ENCODE results near the gene IPO4.
A peak's percentile ranks its signal among the peaks of the same experiment; 100 is the strongest.

The IPO4 gene

DNA sequence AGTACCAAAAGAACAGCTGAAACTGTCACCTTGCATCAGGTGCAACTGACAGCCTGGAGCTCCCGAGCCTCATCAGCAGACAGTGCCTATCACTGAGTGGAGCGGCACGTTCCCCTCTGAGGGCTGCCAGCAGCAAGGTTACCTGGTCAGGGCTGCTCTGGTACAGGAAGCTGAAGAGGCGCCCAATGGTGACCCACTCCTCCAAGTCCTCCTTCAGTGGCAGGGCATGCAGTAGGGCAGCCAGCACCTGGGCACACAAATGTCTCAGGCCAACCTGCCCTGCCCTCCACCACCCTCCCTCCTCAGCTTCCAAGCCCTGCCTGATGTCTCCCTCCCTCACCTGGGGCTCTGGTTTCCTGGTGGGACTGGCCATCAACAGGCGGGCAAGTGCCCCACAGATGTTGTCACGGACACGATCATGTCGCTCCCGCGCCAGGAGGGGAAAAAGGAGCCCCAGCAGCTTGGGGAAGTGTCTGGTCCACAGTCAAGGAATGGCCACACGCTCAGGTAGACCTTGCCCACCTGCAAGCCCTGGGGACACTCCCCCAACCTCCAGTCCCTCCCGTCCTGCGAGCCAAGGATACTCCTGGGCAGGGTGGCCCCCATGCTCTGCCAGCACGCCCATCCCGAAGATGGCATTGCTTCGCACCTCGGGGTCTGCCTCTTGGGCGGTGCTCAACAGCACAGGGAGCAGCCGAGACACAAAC, 7.1 kb downstream of the IPO4 start:
- H2AFZ ChIP-seq (ENCODE audit: low read length, unreplicated experiment): no peak overlapping the region
- no peak overlapping the region for H3K4me3 ChIP-seq (ENCODE audit: low read depth, low read length)
- no peaks in the 10 kb centered on the region for H3K27me3 ChIP-seq (ENCODE audit: insufficient read depth, low read length)
- H3K4me1 ChIP-seq (ENCODE audit: control insufficient read depth, insufficient read depth, low read length, unreplicated experiment): no peaks in the 10 kb centered on the region
- no peaks in the 10 kb centered on the region for H3K79me2 ChIP-seq (ENCODE audit: control insufficient read depth, insufficient read depth, low read length, unreplicated experiment)
- peaks cover 13% of the 10 kb centered on the region; the same call in 1 of the 2 replicates for H3K36me3 ChIP-seq (ENCODE audit: insufficient read depth, low read length)
- H3K27ac ChIP-seq (ENCODE audit: low read depth, low read length): no peak overlapping the region

DNA sequence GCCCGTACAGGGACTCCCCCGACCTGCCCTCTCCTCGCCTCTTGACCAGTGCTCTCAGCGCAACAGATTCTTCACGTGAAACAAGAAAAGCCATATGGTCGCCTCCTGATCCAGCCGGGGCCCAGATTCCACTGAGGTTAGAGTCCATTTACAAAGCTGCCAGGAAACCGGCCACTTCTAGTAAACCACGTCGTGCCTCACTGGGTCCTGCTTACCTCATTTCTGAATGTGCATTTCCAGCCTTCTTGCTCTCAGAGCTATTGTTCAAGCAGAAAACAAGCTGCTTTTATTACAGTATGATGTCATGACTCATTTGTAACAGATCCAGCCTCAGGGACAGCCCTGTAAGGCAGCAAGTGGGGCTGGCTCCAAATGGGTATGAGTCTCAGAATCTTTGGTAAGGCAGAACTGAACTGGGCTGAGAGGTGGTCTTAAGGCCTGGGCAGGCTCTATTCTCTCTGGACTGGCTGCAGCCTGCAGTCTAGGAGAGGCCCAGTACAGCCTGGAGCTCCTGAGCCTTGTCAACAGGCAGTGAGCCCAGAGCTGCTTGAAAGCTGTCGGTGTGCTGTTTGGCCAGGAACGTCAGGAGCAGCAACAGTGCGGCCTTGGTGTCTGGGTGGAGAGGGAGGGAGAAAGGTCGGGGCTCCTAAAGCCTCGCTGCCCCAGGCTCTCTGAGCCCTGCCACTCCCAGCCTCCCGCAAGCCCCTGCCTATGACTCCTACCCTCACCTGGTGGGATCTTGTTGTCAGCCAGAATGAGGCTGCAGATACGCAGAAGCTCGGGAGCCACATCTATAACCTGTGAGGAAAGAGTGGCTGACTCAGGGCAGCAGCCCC, 8.4 kb downstream of the IPO4 start:
- no peaks in the 10 kb centered on the region for H3K27me3 ChIP-seq (ENCODE audit: insufficient read depth, low read length)
- H3K36me3 ChIP-seq (ENCODE audit: insufficient read depth, low read length): peaks cover 14% of the 10 kb centered on the region; the same call in 1 of the 2 replicates

DNA sequence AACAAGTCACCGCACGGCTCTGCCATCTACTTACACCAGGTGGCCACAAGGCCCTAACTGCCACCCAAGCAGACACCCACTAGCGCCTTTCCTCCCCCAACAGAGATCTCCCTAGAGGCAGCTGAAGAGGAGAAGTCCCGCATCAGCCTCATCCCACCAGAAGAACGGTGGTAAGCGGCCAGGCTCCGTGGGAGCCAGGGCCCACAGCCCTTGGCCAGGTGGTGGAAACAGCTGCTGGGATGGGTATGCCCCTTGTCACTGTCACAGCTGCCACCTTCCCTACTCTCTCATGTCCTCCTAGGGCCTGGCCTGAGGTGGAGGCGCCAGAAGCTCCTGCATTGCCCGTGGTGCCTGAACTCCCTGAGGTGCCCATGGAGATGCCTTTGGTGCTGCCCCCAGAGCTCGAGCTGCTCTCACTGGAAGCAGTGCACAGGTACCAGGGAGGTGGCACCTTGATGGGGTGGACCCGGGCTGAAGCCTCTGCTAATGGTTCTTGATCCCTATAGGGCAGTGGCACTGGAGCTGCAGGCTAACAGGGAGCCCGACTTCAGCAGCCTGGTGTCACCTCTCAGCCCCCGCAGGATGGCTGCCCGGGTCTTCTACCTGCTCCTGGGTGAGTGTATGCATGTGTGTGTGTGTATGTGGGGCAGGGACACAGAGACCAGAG, 9.2 kb downstream of the IPO4 start:
- no peak overlapping the region for H2AFZ ChIP-seq (ENCODE audit: low read length, unreplicated experiment)
- no peaks in the 10 kb centered on the region for H3K27me3 ChIP-seq (ENCODE audit: insufficient read depth, low read length)
- H3K36me3 ChIP-seq (ENCODE audit: insufficient read depth, low read length): peaks cover 18% of the 10 kb centered on the region
- H3K4me1 ChIP-seq (ENCODE audit: control insufficient read depth, insufficient read depth, low read length, unreplicated experiment): no peaks in the 10 kb centered on the region
- no peaks in the 10 kb centered on the region for H3K79me2 ChIP-seq (ENCODE audit: control insufficient read depth, insufficient read depth, low read length, unreplicated experiment)
- no peak overlapping the region for H3K4me3 ChIP-seq (ENCODE audit: low read depth, low read length)
- H3K27ac ChIP-seq (ENCODE audit: low read depth, low read length): peak overlapping the region; percentile 15; the same call in 1 of the 2 replicates

More for the DNA sequence above, 8.4 kb downstream of the IPO4 start:
- Histone ChIP-seq H3K27ac (ENCODE audit: low read depth, low read length) (peak overlapping the region; percentile 15; the same call in 1 of the 2 replicates), H3K4me1 (ENCODE audit: control insufficient read depth, insufficient read depth, low read length, unreplicated experiment) (no peaks in the 10 kb centered on the region), H3K79me2 (ENCODE audit: control insufficient read depth, insufficient read depth, low read length, unreplicated experiment) (no peaks in the 10 kb centered on the region), H3K4me3 (ENCODE audit: low read depth, low read length) (no peak overlapping the region), H2AFZ (ENCODE audit: low read length, unreplicated experiment) (no peak overlapping the region)

DNA sequence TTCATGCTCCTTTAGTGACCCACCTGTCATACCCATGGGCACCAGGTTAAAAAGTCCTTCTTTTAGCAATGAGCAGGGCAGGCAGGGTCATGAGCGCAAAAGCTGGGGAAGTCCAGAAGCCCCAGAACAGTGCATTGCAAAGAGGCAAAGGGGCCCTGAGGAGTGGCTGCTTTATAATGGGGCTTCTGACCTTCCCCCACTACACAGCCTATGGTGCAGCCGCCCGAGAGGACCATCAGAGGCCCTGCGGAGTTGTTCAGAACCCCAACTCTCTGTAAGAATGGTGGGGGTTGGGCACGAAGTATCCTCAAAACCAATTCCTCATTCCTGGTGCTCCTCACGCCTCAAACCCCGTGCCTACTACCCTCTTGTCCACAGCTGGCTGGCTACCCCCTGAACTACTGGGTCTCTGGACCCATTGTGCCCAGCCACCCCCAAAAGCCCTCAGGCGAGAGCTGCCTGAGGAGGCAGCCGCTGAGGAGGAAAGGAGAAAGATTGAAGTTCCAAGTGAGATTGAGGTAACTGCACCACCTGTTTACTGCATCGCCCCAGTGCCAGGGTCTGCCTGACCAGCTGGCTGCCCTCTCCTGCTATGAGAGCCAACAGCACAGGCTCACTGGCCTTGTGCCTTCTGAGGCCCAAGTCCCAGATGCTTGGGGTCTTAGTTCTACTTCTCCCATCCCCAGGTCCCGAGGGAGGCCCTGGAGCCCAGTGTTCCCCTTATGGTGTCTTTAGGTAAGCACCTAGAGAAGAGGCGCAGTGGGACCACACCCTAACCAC, 10.0 kb downstream of the IPO4 start:
- Histone ChIP-seq H3K79me2 (ENCODE audit: control insufficient read depth, insufficient read depth, low read length, unreplicated experiment) (no peaks in the 10 kb centered on the region), H3K36me3 (ENCODE audit: insufficient read depth, low read length) (peaks cover 18% of the 10 kb centered on the region), H2AFZ (ENCODE audit: low read length, unreplicated experiment) (no peak overlapping the region), H3K4me3 (ENCODE audit: low read depth, low read length) (no peak overlapping the region), H3K27ac (ENCODE audit: low read depth, low read length) (no peak overlapping the region), H3K27me3 (ENCODE audit: insufficient read depth, low read length) (no peaks in the 10 kb centered on the region), H3K4me1 (ENCODE audit: control insufficient read depth, insufficient read depth, low read length, unreplicated experiment) (no peaks in the 10 kb centered on the region)

DNA sequence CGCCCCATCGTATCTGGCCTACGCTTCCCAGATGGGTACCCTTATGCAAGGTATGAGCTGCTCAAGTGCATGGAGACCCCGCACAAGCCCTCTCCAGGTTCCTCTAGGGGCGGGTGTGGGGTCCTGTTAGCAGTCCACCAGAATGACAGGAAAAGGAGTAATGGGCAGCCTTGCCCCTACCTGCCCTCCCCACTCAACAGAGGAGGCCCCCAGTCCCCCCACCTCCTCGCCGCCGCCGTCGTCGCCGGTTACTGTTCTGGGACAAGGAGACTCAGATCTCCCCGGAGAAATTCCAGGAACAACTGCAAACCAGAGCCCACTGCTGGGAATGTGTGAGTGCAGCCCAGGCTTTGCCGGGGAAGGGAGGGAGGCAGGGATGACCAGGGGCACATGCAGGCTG, 10.7 kb downstream of the IPO4 start:
- Histone ChIP-seq H3K4me3 (ENCODE audit: low read depth, low read length) (no peak overlapping the region), H3K4me1 (ENCODE audit: control insufficient read depth, insufficient read depth, low read length, unreplicated experiment) (no peaks in the 10 kb centered on the region), H3K79me2 (ENCODE audit: control insufficient read depth, insufficient read depth, low read length, unreplicated experiment) (no peaks in the 10 kb centered on the region), H2AFZ (ENCODE audit: low read length, unreplicated experiment) (no peak overlapping the region), H3K27me3 (ENCODE audit: insufficient read depth, low read length) (no peaks in the 10 kb centered on the region), H3K27ac (ENCODE audit: low read depth, low read length) (no peak overlapping the region), H3K36me3 (ENCODE audit: insufficient read depth, low read length) (peaks cover 25% of the 10 kb centered on the region)

DNA sequence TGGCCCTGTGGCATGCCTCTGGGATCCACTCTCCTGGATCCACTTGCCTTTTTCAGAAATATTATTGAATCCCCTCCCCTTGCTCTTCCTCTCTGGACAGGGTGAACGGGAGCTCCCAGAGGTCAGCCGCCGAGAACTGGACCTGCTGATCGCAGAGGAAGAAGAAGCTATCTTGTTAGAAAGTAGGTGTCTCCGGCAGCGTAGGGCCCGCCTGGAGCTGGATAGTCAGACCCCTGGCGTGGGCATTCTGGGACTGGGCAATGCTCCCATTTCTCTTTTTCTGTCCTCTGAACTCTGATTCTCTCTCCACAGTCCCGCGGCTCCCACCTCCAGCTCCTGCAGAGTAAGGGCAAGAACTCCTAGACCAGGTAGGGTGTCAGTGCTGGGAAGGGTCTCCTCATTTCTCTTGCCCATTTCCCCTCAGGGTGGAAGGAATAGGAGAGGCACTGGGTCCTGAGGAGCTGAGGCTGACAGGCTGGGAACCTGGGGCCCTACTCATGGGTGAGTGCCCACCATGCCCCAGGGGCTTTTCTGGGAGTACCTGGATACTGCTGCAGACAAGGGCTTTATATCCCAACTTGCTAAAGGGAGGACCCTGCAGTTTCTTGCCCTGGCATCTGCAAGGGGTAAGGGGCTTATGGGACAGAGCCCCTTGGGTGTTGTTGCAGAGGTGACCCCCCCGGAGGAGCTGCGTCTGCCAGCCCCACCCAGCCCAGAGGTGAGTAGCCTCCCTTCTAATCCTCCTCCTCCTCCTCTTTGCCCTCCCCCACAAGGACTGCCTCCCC, 11.4 kb downstream of the IPO4 start:
- Histone ChIP-seq H3K4me1 (ENCODE audit: control insufficient read depth, insufficient read depth, low read length, unreplicated experiment) (no peaks in the 10 kb centered on the region), H3K79me2 (ENCODE audit: control insufficient read depth, insufficient read depth, low read length, unreplicated experiment) (no peaks in the 10 kb centered on the region), H3K27ac (ENCODE audit: low read depth, low read length) (no peak overlapping the region), H2AFZ (ENCODE audit: low read length, unreplicated experiment) (no peak overlapping the region), H3K27me3 (ENCODE audit: insufficient read depth, low read length) (no peaks in the 10 kb centered on the region), H3K36me3 (ENCODE audit: insufficient read depth, low read length) (peaks cover 29% of the 10 kb centered on the region), H3K4me3 (ENCODE audit: low read depth, low read length) (no peak overlapping the region)

DNA sequence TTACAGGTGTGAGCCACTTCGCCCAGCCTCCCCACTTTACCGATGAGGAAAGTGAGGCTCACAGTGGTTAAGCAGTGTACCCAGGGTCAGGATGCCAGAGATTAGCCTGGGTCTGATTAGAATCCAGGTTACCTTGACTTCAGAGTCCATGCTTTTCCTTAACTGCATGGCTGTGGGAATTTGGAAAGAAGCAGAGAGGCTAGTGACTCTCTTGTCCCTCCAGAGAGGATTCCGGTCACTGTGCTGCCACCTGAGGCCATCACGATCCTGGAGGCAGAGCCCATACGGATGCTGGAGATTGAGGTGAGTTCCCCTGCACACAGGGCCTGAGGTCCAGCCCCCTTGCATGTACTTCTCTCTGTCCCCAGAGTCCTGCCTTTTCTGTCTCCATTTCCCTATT, 12.0 kb downstream of the IPO4 start:
- Histone ChIP-seq H3K79me2 (ENCODE audit: control insufficient read depth, insufficient read depth, low read length, unreplicated experiment) (no peaks in the 10 kb centered on the region), H3K27me3 (ENCODE audit: insufficient read depth, low read length) (no peaks in the 10 kb centered on the region), H3K4me3 (ENCODE audit: low read depth, low read length) (no peak overlapping the region), H3K27ac (ENCODE audit: low read depth, low read length) (no peak overlapping the region), H3K4me1 (ENCODE audit: control insufficient read depth, insufficient read depth, low read length, unreplicated experiment) (no peaks in the 10 kb centered on the region), H2AFZ (ENCODE audit: low read length, unreplicated experiment) (no peak overlapping the region), H3K36me3 (ENCODE audit: insufficient read depth, low read length) (peaks cover 32% of the 10 kb centered on the region)

DNA sequence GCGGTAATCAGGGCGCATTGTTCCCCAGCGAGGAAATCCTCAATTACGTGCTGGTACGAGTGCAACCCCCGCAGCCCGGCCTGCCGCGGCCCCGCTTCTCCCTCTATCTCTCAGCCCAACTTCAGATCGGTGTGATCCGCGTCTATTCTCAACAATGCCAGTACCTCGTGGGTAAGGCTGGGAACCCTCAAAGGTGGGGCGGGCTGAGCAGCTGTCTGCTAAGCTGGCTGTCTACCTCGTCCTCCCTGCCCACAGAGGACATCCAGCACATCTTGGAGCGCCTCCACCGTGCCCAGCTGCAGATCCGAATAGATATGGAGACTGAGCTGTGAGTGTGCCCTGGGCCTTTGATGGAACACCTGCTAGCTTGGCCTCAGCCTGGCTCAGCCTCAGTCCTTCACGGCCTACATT, 15.7 kb downstream of the IPO4 start:
- peaks cover 32% of the 10 kb centered on the region for H3K36me3 ChIP-seq (ENCODE audit: insufficient read depth, low read length)
- H2AFZ ChIP-seq (ENCODE audit: low read length, unreplicated experiment): no peak overlapping the region
- no peaks in the 10 kb centered on the region for H3K27me3 ChIP-seq (ENCODE audit: insufficient read depth, low read length)
- no peaks in the 10 kb centered on the region for H3K4me1 ChIP-seq (ENCODE audit: control insufficient read depth, insufficient read depth, low read length, unreplicated experiment)
- no peak overlapping the region for H3K27ac ChIP-seq (ENCODE audit: low read depth, low read length)
- H3K4me3 ChIP-seq (ENCODE audit: low read depth, low read length): no peak overlapping the region
- H3K79me2 ChIP-seq (ENCODE audit: control insufficient read depth, insufficient read depth, low read length, unreplicated experiment): no peaks in the 10 kb centered on the region

DNA sequence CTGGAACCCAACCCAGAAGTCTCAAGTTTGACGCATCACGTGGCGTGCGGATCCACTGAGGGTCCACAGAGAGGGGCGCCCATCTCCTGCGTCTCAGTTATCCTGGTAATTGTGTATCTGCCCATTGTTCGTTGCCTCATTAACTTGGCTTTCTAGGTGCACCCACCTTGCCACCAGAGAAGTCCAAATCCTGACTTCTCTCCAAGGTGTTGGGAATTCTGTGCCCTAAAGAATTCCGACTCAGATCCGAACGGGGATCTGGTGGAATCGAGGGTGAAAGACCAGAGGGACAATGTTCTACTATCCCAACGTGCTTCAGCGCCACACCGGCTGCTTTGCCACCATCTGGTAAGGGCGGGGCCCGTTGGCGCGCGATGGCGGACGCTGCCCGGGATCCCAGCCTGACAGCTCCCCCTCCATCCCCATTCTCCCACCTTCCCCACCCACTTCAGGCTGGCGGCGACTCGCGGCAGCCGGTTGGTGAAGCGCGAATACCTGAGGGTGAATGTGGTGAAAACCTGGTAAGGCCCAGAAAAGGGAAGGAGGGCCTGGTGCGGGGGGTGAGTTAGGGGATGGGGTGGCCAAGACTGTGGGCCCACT, 16.3 kb downstream of the IPO4 start:
- H3K4me3 ChIP-seq (ENCODE audit: low read depth, low read length): no peak overlapping the region
- H2AFZ ChIP-seq (ENCODE audit: low read length, unreplicated experiment): no peak overlapping the region
- no peaks in the 10 kb centered on the region for H3K27me3 ChIP-seq (ENCODE audit: insufficient read depth, low read length)
- peaks cover 36% of the 10 kb centered on the region for H3K36me3 ChIP-seq (ENCODE audit: insufficient read depth, low read length)
- H3K27ac ChIP-seq (ENCODE audit: low read depth, low read length): no peak overlapping the region
- H3K79me2 ChIP-seq (ENCODE audit: control insufficient read depth, insufficient read depth, low read length, unreplicated experiment): no peaks in the 10 kb centered on the region
- no peaks in the 10 kb centered on the region for H3K4me1 ChIP-seq (ENCODE audit: control insufficient read depth, insufficient read depth, low read length, unreplicated experiment)

All from ACC112 (cell line).